GM19351 (cell line): ENCODE data around the gene ME1.
"Not testable (repeated sequence)": the region's sequence is repeated elsewhere in the genome, so short reads cannot be mapped to it uniquely, and the experiment has no call there.

ENCODE experiments used
- ATAC-seq: cut with Tn5 transposase; IDR thresholded peaks from one replicate; pipeline ENCODE4 v1.9.1; 2021; ENCODE audit warnings: mild to moderate bottlenecking, moderate library complexity; ENCODE audit not compliant: unreplicated experiment

Gene ME1

GRCh38 chr6:83430611-83431544 lies at the start of gene ME1:
TSS of gene ME1 (minus strand) at chr6:83431051. CDS start at chr6:83430954, 97 bp downstream.
- peak; percentile 82 for ATAC-seq

GRCh38 chr6:83480470-83480869 lies 49.6 kb upstream of the ME1 start:
- no peak for ATAC-seq

DNA sequence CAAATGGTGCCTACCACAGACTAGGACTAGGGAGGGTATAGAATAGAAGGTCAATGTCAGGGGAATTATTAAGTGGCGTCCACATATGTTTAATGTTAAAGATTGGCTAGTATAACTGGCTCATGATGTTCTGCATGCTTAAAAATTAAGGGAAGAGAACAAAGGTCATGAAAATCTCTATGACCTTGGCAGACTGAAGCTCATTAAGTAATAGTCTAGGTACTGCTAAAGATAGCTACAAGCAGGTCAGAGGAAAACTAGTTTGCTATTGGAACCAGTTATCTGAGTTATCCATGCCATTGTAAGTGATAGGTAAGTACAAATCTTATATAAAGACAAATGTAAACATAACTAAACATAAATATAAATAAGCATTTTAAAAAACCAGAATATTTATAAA lies 48.5 kb upstream of the ME1 start:
- no peak for ATAC-seq

GRCh38 chr6:83476971-83477370 lies 46.1 kb upstream of the ME1 start:
- ATAC-seq = no peak

DNA sequence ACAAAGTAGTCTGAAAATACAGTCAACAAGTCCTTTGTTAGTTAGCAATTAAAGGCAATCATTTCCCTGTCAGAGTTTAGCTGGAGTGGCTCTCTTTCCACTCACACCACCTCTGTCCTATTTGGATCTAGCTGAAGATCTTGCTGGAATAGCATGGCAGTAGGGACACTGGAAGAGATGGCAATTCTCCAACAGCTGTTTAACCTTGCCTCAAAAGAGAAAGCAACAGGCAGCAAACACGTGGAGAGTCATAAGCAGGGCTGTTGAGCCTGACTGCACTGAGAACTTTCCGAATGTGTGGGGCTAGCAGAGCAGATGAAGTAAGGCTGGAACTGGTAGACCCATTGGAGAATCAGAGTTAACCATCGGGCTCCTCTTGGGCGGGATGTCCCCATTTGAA lies 43.5 kb upstream of the ME1 start:
- no peak for ATAC-seq

DNA sequence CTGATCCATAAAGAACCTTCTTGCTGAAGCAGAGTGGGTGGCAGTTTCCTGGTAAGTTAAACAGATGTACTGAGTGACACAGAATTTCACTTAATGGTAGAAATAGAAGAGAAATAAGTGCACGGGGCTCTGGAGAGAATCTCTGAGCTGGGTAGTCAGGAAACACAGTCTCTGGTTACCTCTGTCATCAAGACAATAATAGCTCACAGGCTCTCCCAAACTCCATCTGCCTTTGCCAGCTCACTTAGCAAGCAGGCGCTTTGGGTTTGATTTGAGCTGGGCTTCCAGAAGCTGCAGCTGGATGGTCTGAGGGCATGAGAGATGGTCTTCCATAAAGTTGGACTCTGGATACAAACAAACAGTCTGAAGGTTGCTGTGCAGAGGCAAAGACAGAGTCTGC lies 41.9 kb upstream of the ME1 start:
- no peak for ATAC-seq

- no peak for ATAC-seq
Measured at GRCh38 chr6:83470587-83470986, 39.7 kb upstream of the ME1 start.

GRCh38 chr6:83470001-83470400 lies 39.1 kb upstream of the ME1 start:
- no peak for ATAC-seq

DNA sequence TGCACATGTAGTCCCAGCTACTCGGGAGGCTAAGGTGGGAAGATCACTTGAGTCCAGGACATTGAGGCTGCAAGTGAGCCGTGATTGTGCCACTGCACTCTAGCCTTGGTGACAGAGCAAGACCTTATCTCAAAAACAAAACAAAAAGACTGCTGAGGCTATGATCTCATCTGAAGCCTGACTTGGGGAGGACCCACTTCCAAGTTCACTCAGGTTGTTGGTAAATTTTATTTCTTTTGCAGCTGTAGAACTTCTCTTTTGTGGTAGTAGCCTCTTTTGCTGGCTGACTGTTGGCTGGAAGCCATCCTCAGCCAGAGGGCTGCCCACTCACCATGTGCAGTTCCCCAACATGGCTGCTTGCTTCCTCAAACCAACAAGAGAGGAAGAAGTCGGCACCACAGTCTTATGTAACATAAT lies 36.8 kb upstream of the ME1 start:
- ATAC-seq = no peak

GRCh38 chr6:83466328-83466727 lies 35.5 kb upstream of the ME1 start:
- no peak for ATAC-seq

DNA sequence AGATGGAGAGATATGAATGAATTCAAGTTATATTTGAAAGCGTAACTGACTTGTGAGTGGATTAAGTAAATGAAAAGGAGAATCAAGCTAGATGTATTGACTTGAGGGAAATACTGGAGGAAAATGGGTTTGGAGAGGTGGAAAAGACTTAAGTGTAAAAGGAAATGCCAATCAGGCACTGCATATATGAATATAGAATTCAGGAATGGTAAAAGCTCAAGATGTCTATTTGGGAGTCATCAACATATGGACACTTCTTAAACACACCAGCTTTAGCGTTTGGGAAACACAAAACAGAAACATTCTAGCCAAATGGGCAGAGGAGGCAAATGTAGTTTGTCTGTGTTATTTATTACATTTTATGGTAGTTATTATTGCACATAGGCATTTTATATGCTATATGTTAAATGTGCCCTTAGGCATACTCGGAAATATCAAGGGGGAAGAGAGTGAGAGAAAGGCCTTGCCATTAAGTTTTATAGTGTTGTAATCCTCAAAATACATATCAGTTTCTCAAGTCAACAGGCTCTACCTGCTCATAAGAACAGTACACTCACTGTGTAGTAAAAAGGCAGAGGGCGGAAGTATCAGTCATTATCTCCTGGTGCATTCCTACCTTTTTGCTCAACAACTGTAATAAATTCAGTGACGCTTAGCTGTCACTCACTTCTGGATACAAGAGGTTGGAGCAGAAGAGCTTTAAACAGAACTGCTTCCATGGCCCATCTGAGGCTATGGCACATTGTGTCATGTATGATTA lies 33.7 kb upstream of the ME1 start:
- no peak for ATAC-seq

DNA sequence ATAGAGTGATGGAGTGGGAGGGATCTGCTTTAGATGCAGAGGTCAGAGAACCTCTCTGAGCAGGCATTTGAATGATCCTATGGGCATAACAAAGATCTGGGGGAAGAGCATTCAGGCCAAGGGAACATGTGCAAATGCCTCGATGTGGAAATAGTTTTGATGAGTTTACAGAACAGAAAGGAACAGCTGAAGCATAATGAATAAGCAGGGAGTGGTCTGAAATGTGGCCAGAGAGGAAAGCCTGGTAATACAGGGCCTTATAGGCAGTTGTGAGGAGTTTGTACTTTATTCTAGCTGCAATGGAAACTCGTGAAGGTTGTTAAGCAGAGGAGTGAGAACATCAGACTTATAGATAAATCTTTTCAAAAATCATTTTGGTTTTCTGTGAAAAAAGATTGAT lies 33.0 kb upstream of the ME1 start:
- ATAC-seq = no peak

DNA sequence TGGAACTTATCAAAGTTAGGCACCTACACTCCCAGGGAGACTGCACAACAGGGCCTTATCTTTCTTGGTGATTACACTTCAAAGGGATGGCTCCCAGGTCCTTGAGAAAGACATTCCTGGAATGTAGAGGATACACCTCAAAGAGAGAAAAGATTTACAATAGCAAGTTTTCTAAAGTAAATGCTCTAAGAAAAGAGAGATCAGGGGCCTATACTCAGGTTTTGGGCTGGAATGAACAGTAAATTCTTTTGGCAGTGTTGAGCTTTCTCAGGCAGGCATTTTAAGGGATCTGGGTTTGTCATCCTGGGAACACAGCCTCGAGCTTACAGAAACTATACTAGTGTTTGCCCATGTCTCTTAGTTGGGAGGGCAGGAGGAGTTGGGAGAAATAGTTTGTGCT lies 31.7 kb upstream of the ME1 start:
- no peak for ATAC-seq

DNA sequence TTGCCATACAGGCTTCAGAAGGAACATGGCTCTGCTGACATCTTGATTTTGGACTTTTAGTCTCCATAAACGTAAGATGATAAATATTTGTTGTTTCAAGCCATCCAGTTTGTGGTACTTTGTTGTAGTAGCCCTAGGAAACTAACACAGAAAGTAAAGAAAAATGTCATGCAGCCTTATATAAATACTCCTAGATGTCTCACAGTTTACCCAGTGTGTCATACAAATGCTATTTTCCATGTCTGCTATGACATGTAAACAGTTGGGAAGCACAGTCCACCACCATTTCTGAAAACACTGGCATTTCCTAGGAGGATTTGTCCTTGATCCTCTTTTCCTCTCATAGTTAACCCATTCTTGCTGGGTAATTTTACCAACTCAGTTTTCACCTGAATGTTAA lies 30.6 kb upstream of the ME1 start:
- no peak for ATAC-seq

DNA sequence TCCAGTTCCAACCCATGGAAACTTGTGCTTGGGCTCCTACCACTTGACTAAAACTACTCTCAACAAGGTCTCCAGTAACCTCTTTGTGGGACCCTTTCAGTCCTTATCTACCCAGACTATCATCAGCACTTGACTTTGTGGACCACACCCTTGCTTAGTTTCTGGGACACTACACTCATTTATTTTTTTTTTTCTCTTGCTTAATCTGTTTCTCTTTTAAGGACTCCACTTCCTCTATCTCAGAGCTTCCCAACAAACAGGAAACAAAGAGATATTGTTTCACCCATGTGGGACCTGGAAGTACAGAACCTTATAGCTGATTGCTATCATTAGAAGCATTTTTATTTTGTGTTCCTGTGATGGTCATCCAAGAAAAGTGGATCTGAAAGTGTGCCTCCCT lies 28.8 kb upstream of the ME1 start:
- no peak for ATAC-seq

- ATAC-seq = not testable (repeated sequence)
Measured at GRCh38 chr6:83450015-83450414, 19.2 kb upstream of the ME1 start.

GRCh38 chr6:83444086-83444699 lies 13.3 kb upstream of the ME1 start:
- not testable (repeated sequence) for ATAC-seq

GRCh38 chr6:83443516-83443915 lies 12.7 kb upstream of the ME1 start:
- ATAC-seq = no peak

GRCh38 chr6:83442752-83443151 lies 11.9 kb upstream of the ME1 start:
- ATAC-seq = no peak

- ATAC-seq = no peak
Measured at GRCh38 chr6:83439201-83439600, 8.3 kb upstream of the ME1 start.

GRCh38 chr6:83436674-83437073 lies 5.8 kb upstream of the ME1 start:
- ATAC-seq = no peak

DNA sequence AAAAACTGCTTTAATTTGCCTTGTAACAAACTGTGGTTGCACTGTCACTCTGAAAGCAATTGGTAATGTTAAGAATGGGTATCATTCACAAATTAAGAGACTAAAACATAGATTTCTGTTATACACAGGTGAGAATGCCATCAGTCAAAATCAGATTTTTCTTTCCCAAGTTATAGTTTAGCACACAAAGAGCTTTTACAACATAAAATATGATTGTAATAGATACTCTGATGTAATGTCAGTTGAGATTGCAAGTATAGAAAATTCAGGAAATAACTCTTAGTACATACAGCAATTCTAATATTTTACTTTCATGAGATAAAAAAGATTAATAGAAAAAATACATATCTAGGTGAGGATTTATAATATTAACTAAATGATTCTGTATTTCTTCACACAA lies 2.3 kb upstream of the ME1 start:
- ATAC-seq = no peak
